Activated naive CD8-positive, alpha-beta T cell treated with anti-CD3 and anti-CD28 coated beads, Interleukin-2, amount 50 U/mL, for 24 hours (primary cell): ENCODE data around the gene NNT.
"Not testable (repeated sequence)": the region's sequence is repeated elsewhere in the genome, so short reads cannot be mapped to it uniquely, and the experiment has no call there.

Experiments used
- ATAC-seq: fragments of 150-1000 bp; cut with Tn5 transposase; one replicate; pipeline ENCODE4 v1.10.0; 2021
- DNase-seq: peaks from one replicate; pipeline ENCODE4 v3.0.0; 2021
- H3K27ac Mint-ChIP-seq: one replicate; pipeline ENCODE4 v1.8.0; 2021; ENCODE audit warnings: mild to moderate bottlenecking, mixed read lengths
- H3K27me3 Mint-ChIP-seq: one replicate; pipeline ENCODE4 v1.8.0; 2021; ENCODE audit warnings: mixed read lengths
- H3K36me3 Mint-ChIP-seq: one replicate; pipeline ENCODE4 v1.8.0; 2021; ENCODE audit warnings: low read depth, mixed read lengths
- H3K4me1 Mint-ChIP-seq: one replicate; pipeline ENCODE4 v1.8.0; 2021; ENCODE audit warnings: mixed read lengths
- H3K4me3 Mint-ChIP-seq: one replicate; pipeline ENCODE4 v1.8.0; 2021; ENCODE audit warnings: mild to moderate bottlenecking, moderate library complexity, mixed read lengths
- H3K9me3 Mint-ChIP-seq: one replicate; pipeline ENCODE4 v1.8.0; 2021; ENCODE audit warnings: mixed read lengths

Gene NNT

DNA sequence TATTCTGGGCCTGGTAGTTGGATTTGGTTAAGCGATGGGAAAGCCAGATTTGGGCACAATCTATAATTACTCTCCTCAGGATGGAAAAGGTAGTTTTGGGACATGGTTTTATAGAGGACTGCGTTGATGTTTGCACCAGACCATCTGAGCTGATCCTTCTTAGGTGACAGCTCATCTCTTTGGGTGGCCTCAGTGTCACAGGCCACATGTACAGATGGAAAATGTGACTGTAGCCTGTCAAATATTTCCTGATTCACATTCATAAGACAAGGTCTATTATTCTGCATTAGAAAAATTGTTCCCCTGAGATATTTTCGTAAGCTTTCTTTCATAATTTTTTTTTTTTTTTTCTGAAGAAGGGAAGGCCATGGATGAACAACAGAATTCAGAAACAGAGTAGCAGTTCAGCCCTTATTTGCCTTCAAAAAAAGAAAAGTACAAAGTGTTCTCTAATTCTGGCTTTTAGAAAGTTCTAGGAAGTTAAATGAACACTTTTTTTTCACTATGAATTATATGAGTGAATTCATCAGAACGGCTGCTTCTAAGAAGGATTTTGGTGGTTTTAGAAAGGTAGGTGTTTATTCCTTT is 81.0 kb downstream of the NNT start:
- ATAC-seq (peak; percentile 59), DNase-seq (no peak)
- Mint-ChIP-seq H3K36me3 (peaks cover 56% of the 10 kb centered on the region), H3K27ac (peak overlapping the region; percentile 57), H3K9me3 (peaks cover 4% of the 10 kb centered on the region), H3K27me3 (no peaks in the 10 kb centered on the region), H3K4me3 (no peak overlapping the region), H3K4me1 (peaks cover 8% of the 10 kb centered on the region)

DNA sequence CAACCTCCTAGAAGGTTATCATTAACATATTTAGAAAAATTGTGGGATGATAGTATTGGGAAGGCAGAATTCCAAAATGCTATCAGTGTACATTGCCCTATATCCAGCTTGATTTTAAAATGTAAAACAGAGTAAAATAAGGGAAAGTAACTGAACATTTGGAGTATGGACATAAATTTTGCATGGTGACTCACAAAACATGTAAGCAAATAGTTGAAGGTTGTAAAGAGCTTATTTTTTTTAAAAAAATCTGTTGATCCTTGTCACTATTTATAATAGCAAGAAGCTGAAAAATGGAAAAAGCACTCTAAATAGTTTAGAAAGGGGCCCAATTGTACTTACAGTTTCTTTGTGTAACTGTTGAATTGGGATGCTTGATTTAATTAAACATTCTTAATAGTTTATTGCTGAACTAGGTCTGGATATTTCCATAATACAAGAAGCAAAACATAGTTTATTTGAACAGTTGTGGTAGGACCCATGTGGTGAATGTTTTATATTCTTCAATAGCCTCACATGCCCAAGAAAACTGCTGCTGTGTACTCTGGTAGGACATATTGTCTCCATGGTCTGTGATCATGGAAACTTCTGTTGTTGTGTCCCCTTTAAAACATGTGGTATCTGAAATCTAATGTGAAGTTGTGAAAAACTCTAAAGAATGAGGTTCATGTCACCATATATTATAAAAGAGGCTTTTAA is 82.4 kb downstream of the NNT start:
- ATAC-seq (no peak), DNase-seq (no peak)
- peaks cover 10% of the 10 kb centered on the region for H3K9me3 Mint-ChIP-seq
- no peak overlapping the region for H3K4me3 Mint-ChIP-seq
- H3K27ac Mint-ChIP-seq, result no peak overlapping the region
- H3K4me1 Mint-ChIP-seq, result peaks cover 8% of the 10 kb centered on the region
- H3K27me3 Mint-ChIP-seq, result no peaks in the 10 kb centered on the region
- H3K36me3 Mint-ChIP-seq, result peaks cover 66% of the 10 kb centered on the region

DNA sequence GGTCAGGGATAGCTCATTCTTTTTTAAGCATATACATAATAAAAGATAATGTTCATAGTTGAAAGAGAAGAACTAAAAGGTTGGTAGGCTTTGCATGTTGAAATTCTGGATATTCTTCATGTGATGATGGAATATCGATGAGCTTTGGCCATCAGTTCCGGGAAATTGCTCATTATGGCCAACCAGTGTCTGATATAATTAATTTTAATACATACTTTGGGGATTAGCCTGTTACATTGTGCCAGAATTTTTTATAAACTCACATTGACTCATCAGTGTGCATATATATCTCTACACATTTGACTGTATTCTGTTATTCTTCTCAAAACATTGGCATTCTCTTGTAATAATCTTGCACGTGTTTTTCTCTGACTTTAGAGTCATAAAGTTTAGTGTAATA is 84.3 kb downstream of the NNT start:
- H3K27ac Mint-ChIP-seq, result no peak overlapping the region
- H3K36me3 Mint-ChIP-seq, result peaks cover 65% of the 10 kb centered on the region
- peaks cover 10% of the 10 kb centered on the region for H3K9me3 Mint-ChIP-seq
- no peak for ATAC-seq
- H3K27me3 Mint-ChIP-seq, result no peaks in the 10 kb centered on the region
- no peak overlapping the region for H3K4me3 Mint-ChIP-seq
- H3K4me1 Mint-ChIP-seq, result peaks cover 8% of the 10 kb centered on the region
- DNase-seq, result no peak

DNA sequence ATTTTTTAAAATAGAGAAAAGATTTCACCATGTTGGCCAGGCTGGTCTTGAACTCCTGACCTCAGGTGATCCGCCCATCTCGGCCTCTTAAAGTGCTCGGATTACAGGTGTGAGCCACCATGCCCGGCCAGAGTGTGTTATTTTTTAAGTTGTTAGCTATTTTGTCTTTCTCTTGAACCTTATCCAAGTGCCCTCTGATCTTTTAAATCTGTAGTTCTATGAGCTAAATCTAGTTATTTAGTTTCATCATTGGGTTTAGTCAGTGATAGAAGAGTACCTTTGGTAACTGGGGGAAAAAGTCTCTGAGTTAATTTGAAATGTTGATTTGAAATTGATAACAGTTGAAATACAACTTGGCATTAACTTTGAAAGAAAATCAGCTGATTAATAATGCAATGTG is 88.3 kb downstream of the NNT start:
- ATAC-seq (no peak), DNase-seq (no peak)
- peaks cover 38% of the 10 kb centered on the region for H3K9me3 Mint-ChIP-seq
- no peaks in the 10 kb centered on the region for H3K27me3 Mint-ChIP-seq
- H3K4me1 Mint-ChIP-seq, result no peaks in the 10 kb centered on the region
- peaks cover 73% of the 10 kb centered on the region for H3K36me3 Mint-ChIP-seq
- H3K27ac Mint-ChIP-seq, result no peak overlapping the region
- H3K4me3 Mint-ChIP-seq, result no peak overlapping the region

DNA sequence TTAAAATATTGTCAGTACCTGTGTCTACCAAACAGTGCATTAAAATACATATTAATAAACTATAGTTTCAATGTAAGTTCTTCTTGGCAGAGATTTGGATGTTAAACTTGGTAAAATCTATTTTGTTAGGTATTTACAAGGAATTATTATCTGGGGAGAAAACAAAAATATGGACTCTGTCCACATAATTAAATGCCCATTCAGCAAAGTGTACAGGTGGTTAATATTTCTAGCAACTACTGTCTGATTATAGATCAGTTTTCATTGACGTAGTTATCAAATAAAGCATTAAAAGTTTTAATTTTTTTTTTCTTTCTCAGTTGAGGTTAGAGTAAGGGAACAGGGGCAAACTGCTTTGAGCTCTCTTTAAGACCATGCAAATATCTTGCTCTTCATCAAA is 88.9 kb downstream of the NNT start:
- peaks cover 38% of the 10 kb centered on the region for H3K9me3 Mint-ChIP-seq
- H3K4me3 Mint-ChIP-seq, result no peak overlapping the region
- H3K27ac Mint-ChIP-seq, result no peak overlapping the region
- no peaks in the 10 kb centered on the region for H3K4me1 Mint-ChIP-seq
- DNase-seq (no peak), ATAC-seq (no peak)
- H3K27me3 Mint-ChIP-seq, result no peaks in the 10 kb centered on the region
- H3K36me3 Mint-ChIP-seq, result peaks cover 75% of the 10 kb centered on the region

DNA sequence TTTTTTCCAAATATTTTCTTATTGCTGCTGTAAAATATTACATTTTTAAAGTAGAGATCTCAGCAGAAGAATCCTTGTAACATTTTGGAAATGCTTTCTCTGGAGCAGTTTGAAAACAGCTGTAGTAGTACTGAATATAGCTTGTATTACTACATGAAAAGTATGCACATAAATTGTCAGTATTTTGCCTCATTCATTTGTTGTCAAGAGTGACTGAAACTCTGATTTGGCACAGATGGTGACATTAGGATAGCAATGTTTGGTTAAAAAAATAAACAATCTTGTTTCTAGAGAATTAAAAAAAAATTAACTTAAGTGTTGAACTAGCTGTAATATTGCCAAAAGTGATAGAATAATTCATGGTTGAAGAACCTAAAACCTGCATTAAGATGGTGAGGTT is 90.4 kb downstream of the NNT start:
- Mint-ChIP-seq H3K27ac (no peak overlapping the region), H3K4me3 (no peak overlapping the region), H3K4me1 (no peaks in the 10 kb centered on the region), H3K36me3 (peaks cover 76% of the 10 kb centered on the region), H3K27me3 (no peaks in the 10 kb centered on the region), H3K9me3 (peaks cover 34% of the 10 kb centered on the region)
- DNase-seq (no peak), ATAC-seq (no peak)

DNA sequence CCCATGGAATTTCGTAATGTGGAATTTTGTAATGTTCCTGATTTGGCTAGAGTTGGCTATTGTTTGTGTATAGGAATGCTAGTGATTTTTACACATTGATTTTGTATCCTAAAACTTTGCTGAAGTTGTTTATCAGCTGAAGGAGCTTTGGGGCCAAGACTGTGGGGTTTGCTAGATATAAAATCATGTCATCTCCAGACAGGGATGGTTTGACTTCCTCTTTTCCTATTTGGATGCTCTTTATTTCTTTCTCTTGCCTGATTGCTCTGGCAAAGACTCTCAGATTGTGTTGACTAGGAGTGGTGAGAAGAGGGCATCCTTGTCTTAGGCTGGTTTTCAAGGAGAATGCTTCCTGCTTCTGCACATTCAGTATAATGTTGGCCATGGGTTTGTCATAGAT is 91.0 kb downstream of the NNT start:
- DNase-seq (no peak), ATAC-seq (no peak)
- H3K36me3 Mint-ChIP-seq, result peaks cover 72% of the 10 kb centered on the region
- no peaks in the 10 kb centered on the region for H3K27me3 Mint-ChIP-seq
- H3K9me3 Mint-ChIP-seq, result peaks cover 34% of the 10 kb centered on the region
- no peak overlapping the region for H3K27ac Mint-ChIP-seq
- H3K4me1 Mint-ChIP-seq, result no peaks in the 10 kb centered on the region
- H3K4me3 Mint-ChIP-seq, result no peak overlapping the region

DNA sequence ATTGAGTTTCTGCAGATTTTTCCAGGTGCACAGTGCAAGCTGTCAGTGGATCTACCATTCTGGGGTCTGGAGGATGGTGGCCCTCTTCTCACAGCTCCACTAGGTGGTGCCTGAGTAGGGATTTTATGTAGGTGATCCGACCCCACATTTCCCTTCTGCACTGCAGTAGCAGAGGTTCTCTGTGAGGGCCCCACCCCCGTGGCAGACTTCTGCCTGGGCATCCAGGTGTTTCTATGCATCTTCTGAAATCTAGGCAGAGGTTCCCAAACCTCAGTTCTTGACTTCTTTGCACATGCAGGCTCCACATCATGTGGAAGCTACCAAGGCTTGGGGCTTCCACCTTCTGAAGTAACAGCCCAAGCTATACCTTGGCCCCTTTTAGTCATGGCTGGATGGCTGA is 93.5 kb downstream of the NNT start:
- not testable (repeated sequence) for DNase-seq, H3K27me3 Mint-ChIP-seq, H3K27ac Mint-ChIP-seq, H3K4me1 Mint-ChIP-seq, ATAC-seq, H3K4me3 Mint-ChIP-seq
- Mint-ChIP-seq H3K36me3 (peaks cover 70% of the 10 kb centered on the region), H3K9me3 (peaks cover 28% of the 10 kb centered on the region)

DNA sequence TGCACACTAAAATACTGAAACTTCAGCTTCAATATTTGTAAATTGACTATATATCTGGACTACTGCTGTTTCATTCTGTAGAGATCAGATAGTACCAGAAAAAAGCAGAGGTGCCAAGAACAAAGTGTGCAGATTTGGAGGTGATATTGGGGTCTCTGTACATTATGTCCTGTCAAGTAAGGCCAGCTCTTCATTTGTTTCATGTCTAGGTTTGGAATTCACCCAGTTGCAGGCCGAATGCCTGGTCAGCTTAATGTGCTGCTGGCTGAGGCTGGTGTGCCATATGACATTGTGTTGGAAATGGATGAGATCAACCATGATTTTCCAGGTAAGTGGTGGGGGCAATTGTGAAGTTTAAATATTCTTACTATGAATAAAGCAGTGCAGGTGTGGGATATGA is 96.9 kb downstream of the NNT start:
- no peak overlapping the region for H3K4me3 Mint-ChIP-seq
- H3K9me3 Mint-ChIP-seq, result peaks cover 12% of the 10 kb centered on the region

DNA sequence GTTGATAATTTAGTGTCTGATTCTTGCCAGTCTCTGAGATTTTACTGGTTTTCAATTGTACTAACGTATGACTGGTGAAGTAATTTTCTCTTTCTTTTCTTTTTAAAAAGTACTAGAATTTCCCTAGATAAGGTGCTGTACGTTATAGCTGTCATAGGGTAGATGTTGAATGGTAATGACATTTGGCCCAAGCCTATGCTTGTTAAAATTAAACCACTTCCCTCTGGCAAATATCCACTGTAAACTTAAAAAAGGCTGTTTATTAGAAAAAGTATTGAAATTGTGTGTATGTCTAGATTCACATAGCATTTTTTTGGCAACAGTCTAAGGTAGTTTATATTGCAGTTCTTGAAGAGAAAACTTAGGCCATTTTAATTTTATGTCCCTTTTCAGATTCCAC is 97.6 kb downstream of the NNT start:
- Mint-ChIP-seq H3K4me3 (no peak overlapping the region), H3K9me3 (peaks cover 5% of the 10 kb centered on the region), H3K27ac (no peak overlapping the region), H3K36me3 (peaks cover 78% of the 10 kb centered on the region), H3K27me3 (no peaks in the 10 kb centered on the region), H3K4me1 (no peaks in the 10 kb centered on the region)
- no peak for DNase-seq
- ATAC-seq, result no peak

More for the DNA sequence above, 96.9 kb downstream of the NNT start:
- H3K4me1 Mint-ChIP-seq, result no peaks in the 10 kb centered on the region
- H3K27ac Mint-ChIP-seq, result no peak overlapping the region
- DNase-seq (no peak), ATAC-seq (no peak)
- peaks cover 78% of the 10 kb centered on the region for H3K36me3 Mint-ChIP-seq
- no peaks in the 10 kb centered on the region for H3K27me3 Mint-ChIP-seq

DNA sequence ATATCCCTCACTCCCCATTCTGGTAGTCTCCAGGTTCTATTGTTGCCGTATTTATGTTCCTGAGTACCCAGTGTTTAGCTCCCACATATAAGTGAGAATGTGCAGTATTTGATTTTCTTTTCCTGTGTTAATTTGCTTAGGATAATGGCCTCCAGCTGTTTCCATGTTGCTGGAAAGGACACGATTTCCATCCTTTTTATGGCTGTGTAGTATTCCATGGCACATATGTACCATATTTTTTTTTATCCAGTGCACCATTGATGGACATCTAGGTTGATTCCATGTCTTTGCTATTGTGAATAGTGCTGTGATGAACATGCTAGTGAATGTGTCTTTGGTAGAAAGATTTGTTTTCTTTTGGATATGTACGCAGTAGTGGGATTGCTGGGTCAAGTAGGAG is 98.2 kb downstream of the NNT start:
- peaks cover 72% of the 10 kb centered on the region for H3K36me3 Mint-ChIP-seq
- no peak for DNase-seq
- no peaks in the 10 kb centered on the region for H3K9me3 Mint-ChIP-seq
- H3K27ac Mint-ChIP-seq, result no peak overlapping the region
- H3K27me3 Mint-ChIP-seq, result no peaks in the 10 kb centered on the region
- H3K4me1 Mint-ChIP-seq, result no peaks in the 10 kb centered on the region
- ATAC-seq, result no peak
- no peak overlapping the region for H3K4me3 Mint-ChIP-seq

DNA sequence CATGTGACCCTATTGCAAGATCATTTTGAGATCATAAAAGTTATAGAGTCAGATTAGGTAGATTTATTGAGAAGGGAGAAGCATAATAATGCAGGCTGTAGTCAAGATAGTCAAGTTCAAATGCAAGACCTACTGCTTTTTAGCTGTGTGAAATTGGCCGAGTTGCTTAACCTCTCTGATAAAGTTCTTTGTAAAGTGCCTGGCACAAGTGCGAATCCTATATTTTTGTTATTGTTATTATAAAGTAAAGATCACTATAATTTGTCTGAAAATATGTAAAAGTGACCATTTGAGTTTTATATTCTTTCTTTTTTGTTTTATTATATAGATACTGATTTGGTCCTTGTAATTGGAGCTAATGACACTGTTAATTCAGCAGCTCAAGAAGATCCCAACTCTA is 99.3 kb downstream of the NNT start:
- Mint-ChIP-seq H3K36me3 (peaks cover 70% of the 10 kb centered on the region), H3K9me3 (no peaks in the 10 kb centered on the region)

DNA sequence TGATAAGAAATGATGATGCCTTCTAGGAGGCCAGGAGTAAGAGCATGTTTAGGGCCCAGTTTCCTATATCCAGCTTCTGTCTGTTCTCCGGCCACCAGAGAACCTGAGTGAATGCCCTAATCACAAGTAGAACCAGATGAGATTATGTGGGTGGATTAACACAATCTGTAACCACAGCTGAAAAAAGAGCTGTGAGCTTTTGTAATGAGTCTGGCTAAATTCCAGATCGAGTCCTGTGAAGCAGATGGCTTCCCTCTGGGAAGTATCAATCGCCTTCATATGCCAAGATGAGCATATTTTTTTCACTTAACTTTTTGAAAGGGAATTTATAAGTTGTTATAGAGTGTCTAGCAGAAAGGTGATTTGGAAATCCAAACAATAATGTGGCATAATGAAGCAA is 99.8 kb downstream of the NNT start:
- H3K9me3 Mint-ChIP-seq, result no peaks in the 10 kb centered on the region
- H3K27ac Mint-ChIP-seq, result no peak overlapping the region
- ATAC-seq (no peak), DNase-seq (no peak)
- no peak overlapping the region for H3K4me3 Mint-ChIP-seq
- H3K4me1 Mint-ChIP-seq, result no peaks in the 10 kb centered on the region
- H3K27me3 Mint-ChIP-seq, result no peaks in the 10 kb centered on the region
- H3K36me3 Mint-ChIP-seq, result peaks cover 65% of the 10 kb centered on the region

More for the DNA sequence above, 99.3 kb downstream of the NNT start:
- Mint-ChIP-seq H3K27me3 (no peaks in the 10 kb centered on the region), H3K4me3 (no peak overlapping the region), H3K27ac (no peak overlapping the region), H3K4me1 (no peaks in the 10 kb centered on the region)
- DNase-seq, result no peak
- ATAC-seq, result no peak

DNA sequence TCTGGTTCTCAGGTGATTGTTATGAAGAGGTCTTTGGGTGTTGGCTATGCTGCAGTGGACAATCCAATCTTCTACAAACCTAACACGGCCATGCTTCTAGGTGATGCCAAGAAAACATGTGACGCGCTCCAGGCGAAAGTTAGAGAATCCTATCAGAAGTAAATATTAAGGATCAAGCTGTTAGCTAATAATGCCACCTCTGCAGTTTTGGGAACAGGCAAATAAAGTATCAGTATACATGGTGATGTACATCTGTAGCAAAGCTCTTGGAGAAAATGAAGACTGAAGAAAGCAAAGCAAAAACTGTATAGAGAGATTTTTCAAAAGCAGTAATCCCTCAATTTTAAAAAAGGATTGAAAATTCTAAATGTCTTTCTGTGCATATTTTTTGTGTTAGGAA is 101.3 kb downstream of the NNT start:
- no peak for DNase-seq
- Mint-ChIP-seq H3K36me3 (peaks cover 59% of the 10 kb centered on the region), H3K9me3 (no peaks in the 10 kb centered on the region), H3K4me3 (no peak overlapping the region), H3K27ac (no peak overlapping the region), H3K4me1 (no peaks in the 10 kb centered on the region), H3K27me3 (no peaks in the 10 kb centered on the region)
- ATAC-seq, result no peak

DNA sequence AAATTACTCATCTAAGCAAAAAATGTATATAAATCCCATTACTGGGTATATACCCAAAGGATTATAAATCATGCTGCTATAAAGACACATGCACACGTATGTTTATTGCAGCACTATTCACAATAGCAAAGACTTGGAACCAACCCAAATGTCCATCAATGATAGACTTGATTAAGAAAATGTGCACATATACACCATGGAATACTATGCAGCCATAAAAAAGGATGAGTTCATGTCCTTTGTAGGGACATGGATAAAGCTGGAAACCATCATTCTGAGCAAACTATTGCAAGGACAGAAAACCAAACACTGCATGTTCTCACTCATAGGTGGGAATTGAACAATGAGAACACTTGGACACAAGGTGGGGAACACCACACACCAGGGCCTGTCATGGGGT is 103.6 kb downstream of the NNT start:
- ATAC-seq, H3K4me3 Mint-ChIP-seq, H3K27ac Mint-ChIP-seq, H3K27me3 Mint-ChIP-seq, H3K4me1 Mint-ChIP-seq, DNase-seq, H3K9me3 Mint-ChIP-seq: not testable (repeated sequence)
- peaks cover 43% of the 10 kb centered on the region for H3K36me3 Mint-ChIP-seq

DNA sequence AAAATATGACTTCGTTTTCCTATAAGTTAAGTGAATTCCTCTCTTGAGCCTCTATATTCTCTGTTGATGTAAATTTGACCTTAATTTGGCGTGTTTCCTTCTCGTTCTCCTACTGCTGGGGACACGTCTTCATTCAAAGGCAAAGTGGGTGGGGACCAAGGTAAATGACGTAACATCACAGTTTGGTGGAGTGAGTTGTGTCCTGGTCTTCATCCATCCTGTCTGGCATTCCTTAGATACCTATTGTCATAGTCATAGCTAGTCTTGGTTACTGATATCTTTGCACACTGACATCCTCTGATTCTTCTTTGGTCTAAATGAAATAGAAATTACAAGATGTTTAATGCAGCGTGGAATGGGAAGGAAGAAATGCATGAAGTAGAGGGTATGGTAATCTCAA is 108.5 kb downstream of the NNT start:
- Mint-ChIP-seq H3K4me1 (no peaks in the 10 kb centered on the region), H3K4me3 (no peak overlapping the region), H3K9me3 (no peaks in the 10 kb centered on the region), H3K27ac (no peak overlapping the region), H3K27me3 (no peaks in the 10 kb centered on the region), H3K36me3 (peaks cover 6% of the 10 kb centered on the region)
- ATAC-seq (no peak), DNase-seq (no peak)
